RWPE2 (cell line): ENCODE results near the gene SYT10.

ENCODE experiments used
- ATAC-seq: fragments of 200-7000 bp; cut with Tn5 transposase; 3 replicates; pipeline ENCODE4 v1.9.1; 2021; ENCODE audit warnings: low read depth
- DNase-seq: peaks from one replicate; pipeline ENCODE4 v3.0.0-alpha.2; 2020; ENCODE audit warnings: low spot score
- H3K27ac ChIP-seq: fragments of 450-650 bp; 2 replicates; pipeline ENCODE4 v1.5.1; 2017; ENCODE audit warnings: mild to moderate bottlenecking; ENCODE audit not compliant: poor library complexity, severe bottlenecking
- H3K27me3 ChIP-seq: fragments of 250-450 bp; sonication (Bioruptor Pico); 2 replicates; pipeline ENCODE4 v1.5.1; 2021; ENCODE audit warnings: mild to moderate bottlenecking, moderate library complexity; ENCODE audit not compliant: insufficient read depth, poor library complexity, severe bottlenecking
- H3K36me3 ChIP-seq: fragments of 250-450 bp; sonication (Bioruptor Pico); 2 replicates; pipeline ENCODE4 v1.5.1; 2020; ENCODE audit warnings: low read depth, mild to moderate bottlenecking, moderate library complexity
- H3K4me1 ChIP-seq: fragments of 250-450 bp; sonication (Bioruptor Pico); 2 replicates; pipeline ENCODE4 v1.5.1; 2021; ENCODE audit warnings: mild to moderate bottlenecking, moderate library complexity; ENCODE audit not compliant: insufficient read depth, poor library complexity, severe bottlenecking
- H3K4me3 ChIP-seq: fragments of 250-450 bp; sonication (Bioruptor Pico); 2 replicates; pipeline ENCODE4 v1.5.1; 2021; ENCODE audit warnings: mild to moderate bottlenecking, moderate library complexity; ENCODE audit not compliant: severe bottlenecking
- H3K9me3 ChIP-seq: fragments of 250-450 bp; sonication (Bioruptor Pico); 2 replicates; pipeline ENCODE4 v1.5.1; 2021; ENCODE audit warnings: mild to moderate bottlenecking, moderate library complexity; ENCODE audit not compliant: severe bottlenecking
- TF ChIP-seq, protein P1 (sequence below): fragments of 450-650 bp; IDR thresholded peaks from one replicate; pipeline ENCODE4 v1.5.1; 2017; ENCODE audit warnings: mild to moderate bottlenecking, moderate library complexity; ENCODE audit not compliant: poor library complexity, severe bottlenecking

The SYT10 gene

DNA sequence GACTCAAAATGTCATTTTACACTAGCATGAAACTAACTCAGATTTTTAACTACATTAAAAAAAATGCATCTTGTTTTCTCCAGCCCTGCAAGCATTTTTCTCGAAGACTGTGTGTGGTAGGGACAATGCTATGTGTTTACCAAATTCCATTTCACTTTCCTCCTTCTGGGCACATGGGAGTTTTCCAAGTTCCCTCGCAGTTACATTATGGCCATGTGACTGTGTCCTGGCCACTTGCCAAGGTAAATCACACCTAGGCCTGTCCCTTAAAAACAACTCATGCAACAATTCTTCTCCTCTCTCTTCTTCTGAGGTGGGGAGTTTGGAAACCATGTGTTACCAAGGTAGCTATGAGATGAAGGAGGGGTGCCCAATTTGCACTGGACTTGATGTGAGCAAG is 108.7 kb downstream of the SYT10 start:
- no peaks in the 10 kb centered on the region for H3K36me3 ChIP-seq
- no peak overlapping the region for H3K27ac ChIP-seq
- H3K4me3 ChIP-seq: no peak overlapping the region
- no peaks in the 10 kb centered on the region for H3K9me3 ChIP-seq
- TF ChIP-seq, protein P1, sequence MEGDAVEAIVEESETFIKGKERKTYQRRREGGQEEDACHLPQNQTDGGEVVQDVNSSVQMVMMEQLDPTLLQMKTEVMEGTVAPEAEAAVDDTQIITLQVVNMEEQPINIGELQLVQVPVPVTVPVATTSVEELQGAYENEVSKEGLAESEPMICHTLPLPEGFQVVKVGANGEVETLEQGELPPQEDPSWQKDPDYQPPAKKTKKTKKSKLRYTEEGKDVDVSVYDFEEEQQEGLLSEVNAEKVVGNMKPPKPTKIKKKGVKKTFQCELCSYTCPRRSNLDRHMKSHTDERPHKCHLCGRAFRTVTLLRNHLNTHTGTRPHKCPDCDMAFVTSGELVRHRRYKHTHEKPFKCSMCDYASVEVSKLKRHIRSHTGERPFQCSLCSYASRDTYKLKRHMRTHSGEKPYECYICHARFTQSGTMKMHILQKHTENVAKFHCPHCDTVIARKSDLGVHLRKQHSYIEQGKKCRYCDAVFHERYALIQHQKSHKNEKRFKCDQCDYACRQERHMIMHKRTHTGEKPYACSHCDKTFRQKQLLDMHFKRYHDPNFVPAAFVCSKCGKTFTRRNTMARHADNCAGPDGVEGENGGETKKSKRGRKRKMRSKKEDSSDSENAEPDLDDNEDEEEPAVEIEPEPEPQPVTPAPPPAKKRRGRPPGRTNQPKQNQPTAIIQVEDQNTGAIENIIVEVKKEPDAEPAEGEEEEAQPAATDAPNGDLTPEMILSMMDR: no peak
- no peak for ATAC-seq
- no peak for DNase-seq
- no peaks in the 10 kb centered on the region for H3K4me1 ChIP-seq
- no peaks in the 10 kb centered on the region for H3K27me3 ChIP-seq
